CD4-positive, alpha-beta T cell treated with Interleukin-17A for 4 hours (primary cell): ENCODE data around the gene CWC27.
"Not testable (repeated sequence)": the region's sequence is repeated elsewhere in the genome, so short reads cannot be mapped to it uniquely, and the experiment has no call there.

Source experiments
- DNase-seq: peaks from one replicate; pipeline ENCODE4 v3.0.0-alpha.2; 2020; ENCODE audit warnings: mixed read lengths

CWC27 gene

DNA sequence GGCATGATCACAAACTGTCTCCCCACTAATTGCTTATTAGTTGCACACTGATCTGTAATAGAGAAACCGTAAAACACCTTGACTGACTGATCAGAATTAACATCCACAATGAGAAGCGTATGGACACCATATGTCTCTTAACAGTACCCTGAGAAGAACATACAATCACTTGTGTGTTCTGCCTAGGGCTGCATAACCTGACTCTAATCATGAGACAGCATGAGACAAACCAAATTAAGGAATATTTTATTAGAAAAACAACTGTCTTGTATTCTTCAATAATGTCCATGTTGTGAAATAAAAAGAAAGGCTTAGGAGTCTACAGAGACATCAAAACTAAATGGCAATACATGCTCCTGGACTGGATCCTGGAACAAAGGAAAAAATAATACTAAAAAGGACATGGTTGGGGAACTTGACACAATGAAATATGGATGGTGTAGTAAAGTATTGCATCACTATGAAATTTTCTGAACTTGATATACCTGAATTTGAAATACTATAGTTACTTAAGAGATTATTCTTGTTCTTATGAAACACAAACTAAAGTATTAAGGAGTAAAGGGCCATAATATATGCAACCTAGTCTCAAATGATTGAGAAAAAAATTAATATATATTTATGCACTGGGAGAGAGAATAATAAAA is 162.1 kb downstream of the CWC27 start:
- no peak for DNase-seq

DNA sequence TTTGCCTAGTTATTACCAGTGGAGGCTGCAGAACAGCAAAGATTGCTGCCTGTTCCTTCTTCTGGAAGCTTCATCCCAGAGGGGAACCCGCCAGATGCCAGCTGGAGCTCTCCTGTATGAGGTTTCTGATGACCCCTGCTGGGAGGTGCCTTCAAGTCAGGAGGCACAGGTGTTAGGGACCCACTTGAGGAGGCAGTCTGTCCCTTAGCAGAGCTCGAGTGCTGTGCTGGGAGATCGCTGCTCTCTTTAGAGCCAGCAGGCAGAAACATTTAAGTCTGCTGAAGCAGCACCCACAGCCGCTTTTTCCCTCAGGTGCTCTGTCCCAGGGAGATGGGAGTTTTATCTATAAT is 170.7 kb downstream of the CWC27 start:
- DNase-seq, result not testable (repeated sequence)

DNA sequence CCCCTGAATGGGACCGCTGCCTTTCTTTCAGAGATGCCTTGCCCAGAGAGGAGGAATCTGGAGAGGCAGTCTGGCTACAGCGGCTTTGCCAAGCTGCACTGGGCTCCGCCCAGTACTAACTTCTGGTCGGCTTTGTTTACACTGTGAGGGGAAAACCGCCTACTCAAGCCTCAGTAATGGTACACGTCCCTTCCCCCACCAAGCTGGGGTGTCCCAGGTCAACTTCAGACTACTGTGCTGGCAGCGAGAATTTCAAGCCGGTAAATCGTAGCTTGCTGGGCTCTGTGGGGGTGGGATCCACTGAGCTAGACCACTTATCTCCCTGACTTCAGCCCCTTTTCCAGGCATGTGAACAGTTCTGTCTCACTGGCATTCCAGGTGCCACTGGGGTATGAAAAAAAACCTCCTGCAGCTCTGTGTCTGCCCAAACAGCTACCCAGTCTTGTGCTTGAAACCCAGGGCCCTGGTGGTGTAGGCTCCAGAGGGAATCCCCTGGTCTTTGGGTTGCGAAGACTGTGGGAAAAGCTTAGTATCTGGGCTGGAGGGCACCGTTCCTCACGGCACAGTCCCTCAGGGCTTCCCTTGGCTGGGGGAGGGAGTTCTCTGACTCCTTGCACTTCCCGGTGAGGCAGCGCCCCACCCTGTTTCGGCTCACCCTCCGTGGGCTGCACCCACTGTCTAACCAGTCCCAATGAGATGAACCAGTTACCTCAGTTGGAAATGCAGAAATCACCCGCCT is 171.2 kb downstream of the CWC27 start:
- DNase-seq, result no peak

GRCh38 chr5:64942460-64942859 is 173.7 kb downstream of the CWC27 start:
- no peak for DNase-seq

DNA sequence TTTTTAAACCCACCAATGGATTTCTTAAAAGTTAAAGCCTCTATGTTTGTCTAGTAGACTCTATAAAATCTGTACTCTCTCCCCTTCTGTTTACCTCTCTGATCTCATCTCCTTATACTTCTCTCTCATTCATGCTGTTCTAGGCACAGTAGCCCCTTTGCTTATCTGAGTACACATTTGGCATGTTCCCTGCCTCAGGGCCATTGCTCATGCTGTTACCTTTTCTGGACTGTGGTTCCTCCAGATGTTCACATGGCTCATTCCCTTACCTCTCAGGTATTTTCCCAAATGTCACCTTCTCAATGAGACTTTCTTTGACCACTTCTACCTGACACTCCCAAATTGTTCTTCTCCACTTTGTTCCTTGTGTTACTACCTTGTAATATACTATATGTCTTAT is 176.1 kb downstream of the CWC27 start:
- DNase-seq, result no peak

DNA sequence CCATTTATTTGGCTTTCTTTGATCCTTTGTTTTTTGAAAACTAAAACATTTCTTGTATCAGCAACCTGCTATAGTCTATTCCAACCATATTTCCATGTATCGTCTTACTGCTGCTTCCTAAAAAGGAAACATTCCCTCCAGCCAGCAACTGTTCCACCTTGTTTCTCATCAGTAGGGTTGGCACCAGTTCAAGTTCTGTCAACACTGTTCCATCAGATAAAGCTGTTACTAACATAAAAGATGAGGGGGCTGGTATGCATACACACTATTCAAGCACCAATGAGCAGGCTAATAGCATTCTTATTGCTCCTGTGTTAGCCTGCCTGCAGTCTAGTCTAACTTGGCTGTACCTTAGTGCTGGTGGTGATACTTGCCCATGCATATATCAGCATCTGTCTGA is 178.3 kb downstream of the CWC27 start:
- DNase-seq, result no peak

DNA sequence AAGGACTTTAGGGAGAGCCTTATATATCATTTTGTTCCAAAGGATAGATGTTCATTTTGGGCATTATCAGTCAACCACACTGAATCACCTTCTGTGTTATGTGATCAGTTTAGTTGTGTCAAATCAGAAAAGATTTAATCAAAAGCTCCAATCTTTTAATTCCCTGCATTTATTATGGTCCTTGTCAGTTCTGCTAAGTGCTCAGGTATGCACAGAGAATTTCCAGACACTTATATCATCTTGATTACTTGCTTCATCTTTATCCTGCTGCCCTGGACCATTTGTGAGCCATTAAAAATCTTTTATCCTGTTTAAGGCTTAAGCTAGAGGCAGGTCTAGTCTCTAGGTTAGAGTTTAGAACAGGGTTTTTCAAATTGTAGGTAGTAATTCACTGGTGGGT is 179.1 kb downstream of the CWC27 start:
- DNase-seq, result no peak

DNA sequence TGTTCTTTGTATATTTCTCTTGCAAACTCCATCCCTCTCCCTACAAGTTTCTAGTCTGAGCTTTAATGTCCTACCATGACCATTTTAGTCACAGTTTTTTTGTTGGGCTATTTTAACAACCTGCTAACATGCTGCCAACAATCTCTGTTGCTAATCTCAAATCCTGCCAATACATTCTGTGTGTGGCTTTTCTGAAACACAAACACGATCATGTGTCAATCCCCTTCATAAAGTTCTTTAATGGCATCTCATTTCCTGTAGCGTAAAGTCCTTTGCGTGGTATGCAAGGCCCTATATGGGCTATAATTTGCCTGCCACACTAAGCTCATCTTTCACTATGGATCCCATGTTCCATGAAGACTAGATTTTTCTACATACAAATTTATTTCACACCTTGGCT is 180.6 kb downstream of the CWC27 start:
- DNase-seq, result no peak

DNA sequence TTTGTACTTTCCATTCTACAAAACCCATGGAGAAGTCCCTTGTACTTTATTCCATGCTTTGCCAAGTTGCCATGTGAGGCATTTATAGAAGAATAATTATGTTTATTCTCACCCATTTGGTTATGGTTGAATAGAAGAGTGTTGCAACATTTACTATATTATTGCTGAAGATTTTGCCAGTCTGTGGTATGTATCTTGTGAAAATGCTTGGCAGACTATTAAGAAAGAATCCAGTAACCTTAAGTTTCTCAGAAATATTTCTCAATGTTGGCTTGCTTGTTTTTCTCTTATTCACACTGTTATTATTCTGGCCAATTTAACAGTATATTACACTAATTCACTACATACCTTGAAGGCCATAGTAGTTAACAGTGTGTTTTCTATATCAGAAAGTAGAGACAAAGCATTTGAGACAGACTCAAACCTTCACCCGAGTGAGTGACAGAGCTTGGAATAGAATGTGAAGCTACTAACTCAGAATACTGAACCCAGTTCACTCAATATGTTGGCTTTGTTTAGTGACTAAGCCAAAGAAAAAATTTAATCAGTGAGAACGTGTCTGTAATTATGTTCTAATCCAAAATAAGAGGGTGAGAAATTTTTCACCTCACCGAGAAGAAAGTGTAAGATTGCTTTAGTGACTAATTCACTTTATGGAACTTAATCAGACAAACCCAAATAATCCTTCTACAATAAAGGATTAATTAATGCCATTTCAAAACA is 184.4 kb downstream of the CWC27 start:
- no peak for DNase-seq

DNA sequence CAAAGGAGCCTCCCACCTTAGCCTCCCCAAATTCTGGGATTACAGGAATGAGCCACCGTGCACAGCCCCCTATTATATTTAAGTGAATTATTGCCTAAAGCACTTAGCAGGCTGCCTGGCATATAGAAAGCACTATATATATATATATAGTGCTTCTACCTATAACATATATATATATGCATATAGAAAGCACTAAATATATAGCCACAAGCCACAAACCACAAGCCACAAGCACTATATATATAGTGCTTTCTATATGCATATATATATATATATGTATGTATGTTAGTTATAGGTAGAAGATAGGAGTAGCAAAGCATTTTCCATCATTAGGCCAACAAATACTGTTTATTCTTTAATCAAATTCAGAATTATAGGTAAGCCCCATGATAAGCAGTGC is 185.8 kb downstream of the CWC27 start:
- no peak for DNase-seq

- DNase-seq, result peak; percentile 4
These were observed 190.1 kb downstream of the CWC27 start for GRCh38 chr5:64958757-64959391.

- DNase-seq, result no peak
These were observed 194.5 kb downstream of the CWC27 start for GRCh38 chr5:64963278-64963677.

DNA sequence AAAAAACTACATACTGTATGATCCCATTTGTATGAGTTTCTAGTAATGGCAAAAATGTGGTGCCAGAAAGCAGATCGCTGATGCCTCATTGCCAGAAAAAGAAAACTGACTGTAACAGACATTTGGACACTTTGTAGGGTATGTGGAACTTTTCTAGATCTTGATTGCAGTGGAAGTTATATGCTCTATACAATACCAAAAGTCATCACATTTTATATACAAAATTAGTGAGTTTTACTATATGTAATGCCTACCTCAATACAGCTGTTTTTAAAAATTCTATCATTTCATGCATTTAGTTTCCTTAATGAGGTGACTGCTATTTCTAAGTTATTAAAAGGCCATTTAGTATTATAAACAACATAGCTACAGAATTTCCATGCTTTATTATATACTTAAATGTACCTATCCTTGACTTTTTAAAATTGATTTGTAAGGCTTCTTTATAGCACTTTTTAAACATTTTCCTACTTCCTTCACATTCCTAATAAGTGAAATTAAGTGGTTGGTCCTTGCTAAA is 199.9 kb downstream of the CWC27 start:
- no peak for DNase-seq

DNA sequence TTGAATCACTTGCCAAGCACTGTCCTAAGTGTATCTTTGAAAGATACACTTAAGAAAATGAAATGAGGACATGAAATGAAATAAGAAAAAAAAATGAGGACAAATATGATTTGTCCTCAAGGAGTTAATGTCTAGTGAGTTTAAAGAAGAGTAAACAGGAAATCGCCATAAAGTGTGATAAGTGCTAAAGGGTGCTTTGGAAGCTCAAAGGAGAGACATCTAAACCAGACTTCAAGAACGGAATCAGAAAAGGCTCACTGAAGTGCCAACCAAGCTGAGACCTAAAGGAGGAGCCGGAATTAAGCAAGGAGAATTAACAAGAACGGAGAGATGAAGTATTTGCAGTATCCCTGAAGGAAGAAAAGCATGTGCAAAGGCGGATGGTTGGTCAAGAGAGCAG is 200.8 kb downstream of the CWC27 start:
- no peak for DNase-seq

DNA sequence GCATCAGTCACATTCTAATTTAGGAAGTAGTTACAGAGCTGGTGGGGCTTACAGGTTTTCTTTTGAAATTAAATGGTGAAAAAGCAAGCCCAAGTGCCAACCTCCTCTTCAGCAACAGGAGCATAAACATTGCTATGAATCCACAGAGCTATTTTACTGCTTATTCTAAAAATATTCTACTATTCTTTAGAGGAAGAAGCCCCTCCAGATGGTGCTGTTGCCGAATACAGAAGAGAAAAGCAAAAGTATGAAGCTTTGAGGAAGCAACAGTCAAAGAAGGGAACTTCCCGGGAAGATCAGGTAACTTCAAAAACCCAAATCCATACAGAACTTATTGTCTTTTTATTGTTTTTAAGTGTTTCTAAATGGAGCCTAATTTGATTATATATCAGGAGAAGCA is 202.8 kb downstream of the CWC27 start:
- no peak for DNase-seq

DNA sequence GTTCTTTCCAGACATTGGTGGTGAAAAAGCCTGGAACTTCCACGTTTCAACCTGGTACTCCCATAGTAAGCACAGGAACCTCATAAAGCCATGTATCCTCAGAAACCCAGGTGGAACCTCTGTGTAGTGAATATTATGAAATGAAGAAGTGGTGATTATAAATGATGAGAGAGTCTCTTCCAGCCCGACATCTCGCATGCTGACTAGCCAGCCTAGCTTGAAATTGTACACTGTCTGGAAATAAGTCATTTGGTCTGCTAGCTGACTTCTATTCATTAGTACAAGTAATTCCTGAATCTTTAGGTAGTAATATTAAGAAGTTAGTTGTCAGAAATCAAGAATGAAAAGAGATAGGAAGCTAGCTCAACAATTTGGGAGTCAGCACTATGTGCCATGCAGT is 203.3 kb downstream of the CWC27 start:
- DNase-seq, result no peak

DNA sequence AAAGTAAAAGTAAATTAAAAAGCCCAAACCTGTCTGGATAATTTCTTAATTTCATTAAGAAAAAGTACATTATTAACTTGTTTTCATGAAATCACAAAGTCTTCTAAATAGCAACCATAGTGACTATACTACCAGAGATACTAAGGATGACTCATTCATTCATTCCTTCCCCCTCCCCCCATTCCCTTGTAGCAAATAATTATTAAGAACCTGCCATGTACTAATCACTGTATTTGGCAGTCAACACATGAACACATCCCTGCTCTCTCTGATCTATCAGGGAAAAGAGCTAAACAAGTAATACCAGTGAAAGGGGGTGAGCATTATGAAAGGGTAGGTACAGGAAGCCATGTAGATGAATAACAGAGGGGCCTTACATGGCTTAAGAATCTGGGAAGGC is 203.9 kb downstream of the CWC27 start:
- no peak for DNase-seq

- DNase-seq, result no peak
These were observed 204.5 kb downstream of the CWC27 start for GRCh38 chr5:64973215-64973614.

- DNase-seq, result no peak
These were observed 209.0 kb downstream of the CWC27 start for GRCh38 chr5:64977779-64978178.

DNA sequence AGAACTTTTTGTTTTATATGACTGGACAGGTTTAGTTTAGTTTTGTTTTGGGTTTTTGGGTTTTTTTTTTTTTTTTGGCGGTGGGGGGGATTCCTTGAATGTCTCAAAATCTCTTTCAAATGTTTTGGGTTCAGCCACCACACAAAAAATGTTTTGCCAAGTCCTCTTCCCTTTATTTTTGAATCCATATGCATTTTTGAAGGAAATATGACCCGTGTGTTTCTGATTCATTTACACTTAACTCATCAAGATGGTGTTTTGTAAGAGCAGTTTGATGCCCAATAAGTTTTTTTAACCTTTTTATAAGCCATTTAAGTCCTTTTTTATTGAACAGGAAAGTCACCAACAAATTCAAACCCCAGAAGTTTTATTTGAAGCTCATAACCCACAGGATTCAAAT is 209.8 kb downstream of the CWC27 start:
- DNase-seq, result no peak

DNA sequence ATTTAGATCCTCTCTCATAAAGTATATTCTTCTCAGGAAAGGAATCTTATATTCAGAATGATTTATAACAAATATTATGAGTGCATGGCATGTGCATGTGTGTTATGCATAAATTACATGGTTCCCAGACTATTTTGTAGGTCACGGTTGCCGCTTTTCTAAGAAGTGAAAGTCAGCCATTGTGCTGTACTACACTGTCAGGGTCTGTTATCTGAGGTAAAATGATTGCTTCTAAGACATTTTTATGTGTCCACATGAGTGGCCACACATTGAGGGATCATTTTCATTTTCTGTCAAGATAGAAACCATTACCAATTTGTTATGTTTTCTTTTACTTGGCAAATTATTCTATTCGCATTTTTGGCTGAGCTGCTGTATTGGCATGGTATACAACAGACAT is 210.8 kb downstream of the CWC27 start:
- DNase-seq, result no peak

- DNase-seq, result no peak
These were observed 211.4 kb downstream of the CWC27 start for GRCh38 chr5:64980176-64980575.

DNA sequence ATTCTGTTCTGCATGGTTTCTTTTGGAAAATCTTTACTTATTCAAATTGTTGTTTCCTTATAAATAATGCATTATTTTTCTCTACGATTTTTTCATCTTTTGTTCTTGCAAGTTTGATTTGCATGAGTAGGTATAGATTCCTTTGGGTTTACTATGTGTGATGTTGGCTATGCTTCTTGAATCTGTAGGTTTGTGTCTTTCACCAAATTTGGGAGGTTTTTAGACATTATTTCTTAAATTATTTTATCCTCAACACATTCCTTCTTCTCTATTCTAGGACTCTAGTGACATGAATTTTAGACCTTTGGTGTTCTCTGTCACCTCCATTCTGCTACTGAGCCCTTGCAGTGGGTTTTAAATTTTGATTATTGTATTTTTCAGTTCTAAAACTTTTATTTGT is 219.0 kb downstream of the CWC27 start:
- DNase-seq, result no peak

DNA sequence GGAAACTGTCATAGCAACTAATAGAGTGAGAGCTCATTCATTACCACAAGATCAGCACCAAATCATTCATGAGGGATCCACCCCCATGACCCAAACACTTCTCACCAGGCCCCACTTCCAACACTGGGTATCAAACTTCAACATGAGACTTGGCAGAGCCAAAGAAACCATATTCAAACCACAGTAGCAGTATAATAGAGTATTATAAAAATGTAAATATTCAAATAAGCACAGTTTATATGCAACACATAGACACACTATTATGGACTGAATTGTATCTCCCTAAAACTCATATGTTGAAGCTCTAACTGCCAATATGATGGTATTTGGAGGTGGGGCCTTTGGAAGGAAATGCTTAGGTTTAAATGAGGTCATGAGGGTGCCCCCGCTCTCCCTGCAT is 240.5 kb downstream of the CWC27 start:
- no peak for DNase-seq
